GM10248 (cell line): ENCODE measurements around the gene ABCD4.

ENCODE experiments used
- CTCF ChIA-PET: fragments of 300-600 bp; sonication (Branson Sonifier 250); formaldehyde crosslinking; extraction: SDS; loops from one replicate; lab custom pipeline; 2021; ENCODE audit warnings: antibody characterized with exemption; lab: Yijun Ruan, JAX
- POLR2A ChIA-PET: fragments of 350-650 bp; sonication (Branson Sonifier 250); formaldehyde crosslinking; extraction: SDS; loops from one replicate; lab custom pipeline; 2020; ENCODE audit warnings: antibody characterized with exemption; lab: Yijun Ruan, JAX
- DNase-seq: peaks from one replicate; pipeline ENCODE4 v3.0.0; 2012; ENCODE audit errors: extremely low spot score
- CTCF ChIP-seq: IDR thresholded peaks from 2 replicates; pipeline ENCODE4 v1.5.1; 2012; ENCODE audit warnings: mild to moderate bottlenecking, low read depth; ENCODE audit errors: extremely low read depth, missing control alignments, control extremely low read depth

ABCD4 gene

GRCh38 chr14:74259513-74259912, 43.2 kb downstream of the ABCD4 start:
- TF ChIP-seq CTCF: no peak
- CTCF ChIA-PET: interaction anchor here (1.1 to 1.2 kb wide), 3 partner anchors 8 to 43 kb away, joined by 3 to 5 read pairs (median 3); no protein-coding TSS in a partner anchor
- no peak for DNase-seq
- POLR2A ChIA-PET: no interaction called here

GRCh38 chr14:74258764-74259035, 44.0 kb downstream of the ABCD4 start:
- CTCF ChIA-PET: interaction anchor here (1.0 to 2.9 kb wide), 9 partner anchors 10 to 196 kb away, joined by 3 to 38 read pairs (median 4); no protein-coding TSS in a partner anchor
- no peak for DNase-seq
- TF ChIP-seq CTCF: no peak
- POLR2A ChIA-PET: no interaction called here

GRCh38 chr14:74257941-74258763, 44.6 kb downstream of the ABCD4 start:
- no peak for TF ChIP-seq CTCF
- POLR2A ChIA-PET: no interaction called here

GRCh38 chr14:74257078-74257940, 45.4 kb downstream of the ABCD4 start:
- CTCF ChIA-PET: interaction anchor here (0.6 to 2.9 kb wide), 26 partner anchors 10 to 195 kb away, joined by 3 to 38 read pairs (median 3); no protein-coding TSS in a partner anchor
- POLR2A ChIA-PET: no interaction called here
- peak; percentile 91 for TF ChIP-seq CTCF

More at GRCh38 chr14:74257941-74258763, 44.6 kb downstream of the ABCD4 start:
- DNase-seq: no peak
- CTCF ChIA-PET: interaction anchor here (0.7 to 2.9 kb wide), 15 partner anchors 11 to 196 kb away, joined by 3 to 38 read pairs (median 6); no protein-coding TSS in a partner anchor

GRCh38 chr14:74255281-74255680, 47.5 kb downstream of the ABCD4 start:
- POLR2A ChIA-PET: no interaction called here
- DNase-seq: no peak
- CTCF ChIA-PET: interaction anchor here (0.9 kb wide), 1 partner anchor 79 kb away, joined by 3 read pairs; no protein-coding TSS in a partner anchor
- TF ChIP-seq CTCF: no peak

More at GRCh38 chr14:74257078-74257940, 45.4 kb downstream of the ABCD4 start:
- DNase-seq: peak; percentile 89
